Hematopoietic multipotent progenitor cell (in vitro differentiated cells): ENCODE results near the gene NYNRIN. TPM values are rescaled to one million over a fixed set of nuclear protein-coding genes. Genes with fewer than 3 reads are reported as not detected.
A peak's percentile ranks its signal among the peaks of the same experiment; 100 is the strongest.

Source experiments
- DNase-seq, 3 donors: peaks; one replicate each; pipeline ENCODE4 v3.0.0-alpha.2; 2011 to 2015; ENCODE audit warnings: low read depth in 2 of 3, low spot score in 2 of 3
- total RNA-seq: library from RNA; depleted of rRNA; stranded (reverse); fragments of >200 nt; gene quantifications from one replicate; pipeline ENCODE4 v1.2.3, GENCODE V29; 2012

NYNRIN gene
- total RNA-seq, 1 donor, result 20.2 TPM

DNA sequence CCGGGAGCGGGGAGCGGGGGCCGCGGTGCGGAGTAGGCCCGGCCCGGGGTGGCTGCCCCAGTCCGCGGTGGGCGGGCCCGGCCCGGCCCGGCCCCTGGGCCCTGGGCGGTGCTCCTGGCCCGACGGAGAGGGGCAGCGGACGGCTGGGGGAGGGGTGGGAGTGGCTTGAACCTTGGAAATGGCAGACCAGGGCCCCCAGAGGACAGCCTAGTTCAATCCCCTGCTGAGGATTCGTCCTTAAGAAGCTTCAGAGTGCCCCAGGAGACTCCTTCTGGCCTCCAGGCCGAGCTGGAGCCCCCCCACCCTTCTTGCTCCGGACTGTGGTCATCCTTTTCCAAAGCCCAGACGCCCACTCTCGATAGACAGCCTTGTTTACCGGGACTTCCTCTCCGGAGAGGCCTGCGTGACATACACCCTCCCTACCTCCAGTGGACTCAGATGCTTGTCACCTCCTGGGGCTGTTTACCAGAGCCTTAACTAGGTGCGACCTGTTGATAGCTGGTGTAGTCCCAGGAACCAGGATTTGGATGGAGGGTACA lies 31.4 kb downstream of the NYNRIN start:
- peak in 2 of 3 donors; percentile 50 to 56 for DNase-seq

GRCh38 chr14:24430682-24431568 lies 32.1 kb downstream of the NYNRIN start:
- peak in 2 of 3 donors; percentile 57 to 62 for DNase-seq

DNA sequence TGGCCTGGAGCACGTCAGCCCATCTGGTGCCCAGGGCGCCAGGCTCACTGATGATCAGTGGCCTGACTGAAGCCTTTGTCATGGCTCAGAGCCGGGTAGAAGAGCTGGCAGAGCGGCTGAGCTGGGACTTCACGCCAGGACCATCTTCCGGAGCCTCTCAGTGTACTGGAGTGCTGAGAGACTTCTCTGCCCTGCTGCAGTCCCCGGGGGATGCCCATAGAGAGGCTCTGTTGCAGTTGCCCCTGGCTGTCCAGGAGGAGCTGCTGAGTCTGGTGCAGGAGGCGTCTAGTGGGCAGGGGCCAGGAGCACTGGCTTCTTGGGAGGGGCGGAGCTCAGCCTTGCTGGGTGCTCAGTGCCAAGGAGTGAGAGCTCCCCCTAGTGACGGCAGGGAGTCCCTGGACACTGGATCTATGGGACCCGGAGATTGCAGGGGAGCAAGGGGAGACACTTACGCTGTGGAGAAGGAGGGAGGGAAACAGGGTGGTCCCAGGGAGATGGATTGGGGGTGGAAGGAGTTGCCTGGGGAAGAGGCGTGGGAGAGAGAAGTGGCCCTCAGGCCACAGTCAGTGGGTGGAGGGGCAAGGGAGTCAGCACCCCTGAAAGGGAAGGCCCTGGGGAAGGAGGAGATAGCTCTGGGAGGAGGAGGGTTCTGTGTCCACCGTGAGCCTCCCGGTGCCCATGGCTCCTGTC lies 32.9 kb downstream of the NYNRIN start:
- peak; percentile 77 to 95 (median 92) for DNase-seq

DNA sequence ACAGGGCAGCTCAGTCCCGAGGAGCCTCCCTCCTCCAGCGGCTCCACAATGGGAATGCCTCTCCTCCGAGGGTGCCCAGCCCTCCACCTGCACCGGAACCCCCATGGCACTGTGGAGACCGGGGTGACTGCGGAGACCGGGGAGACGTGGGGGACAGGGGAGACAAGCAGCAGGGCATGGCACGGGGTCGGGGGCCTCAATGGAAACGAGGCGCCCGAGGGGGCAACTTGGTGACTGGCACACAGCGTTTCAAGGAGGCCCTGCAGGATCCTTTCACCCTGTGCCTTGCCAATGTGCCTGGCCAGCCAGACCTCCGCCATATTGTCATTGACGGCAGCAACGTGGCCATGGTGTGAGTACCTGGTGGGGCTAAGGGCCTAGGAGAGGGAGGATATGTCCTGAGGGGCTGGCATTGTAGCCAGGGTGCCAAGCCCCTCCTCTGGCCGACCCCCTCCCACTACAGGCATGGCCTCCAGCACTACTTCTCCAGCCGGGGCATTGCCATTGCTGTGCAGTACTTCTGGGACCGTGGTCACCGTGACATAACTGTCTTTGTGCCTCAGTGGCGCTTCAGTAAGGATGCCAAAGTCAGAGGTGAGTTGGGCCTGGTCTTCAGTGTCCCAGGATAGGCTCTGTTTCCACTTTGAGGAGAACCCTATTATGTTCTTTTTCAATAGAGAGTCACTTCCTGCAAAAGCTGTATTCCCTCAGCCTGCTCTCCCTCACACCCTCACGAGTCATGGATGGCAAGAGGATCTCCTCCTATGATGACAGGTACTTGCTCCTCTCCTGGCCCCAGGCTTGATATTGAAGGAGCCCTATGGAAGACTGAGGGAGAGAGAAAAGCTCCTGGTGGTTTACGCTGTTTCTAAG lies 33.7 kb downstream of the NYNRIN start:
- DNase-seq, result no peak

GRCh38 chr14:24434036-24434435 lies 35.2 kb downstream of the NYNRIN start:
- no peak for DNase-seq

DNA sequence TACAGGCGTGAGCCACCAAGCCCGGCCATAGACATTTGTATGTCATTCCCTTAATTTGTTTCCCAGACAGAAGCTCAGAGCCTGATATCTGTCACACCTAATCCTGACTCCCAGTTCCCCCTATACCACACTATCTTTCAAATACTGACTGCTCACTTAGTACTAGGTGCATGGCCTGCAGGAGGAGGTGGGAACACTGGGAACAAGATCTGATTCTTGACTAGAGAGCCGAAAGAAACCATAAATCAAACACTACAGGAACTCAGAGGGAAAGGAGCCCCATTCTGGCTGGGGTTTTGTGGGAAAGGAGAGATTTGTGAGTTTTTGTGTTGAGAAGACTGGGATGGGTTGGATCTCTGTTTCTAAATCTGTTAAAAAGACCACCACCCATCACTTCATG lies 35.9 kb downstream of the NYNRIN start:
- no peak for DNase-seq

GRCh38 chr14:24435192-24435810 lies 36.5 kb downstream of the NYNRIN start:
- DNase-seq, result no peak

GRCh38 chr14:24435998-24436354 lies 37.2 kb downstream of the NYNRIN start:
- DNase-seq, result no peak

- DNase-seq, result peak in 2 of 3 donors; percentile 64 to 81
Observed at GRCh38 chr14:24436355-24437019, 37.7 kb downstream of the NYNRIN start.

- DNase-seq, result peak in 1 of 3 donors; percentile 36
Observed at GRCh38 chr14:24437020-24437735, 38.4 kb downstream of the NYNRIN start.

DNA sequence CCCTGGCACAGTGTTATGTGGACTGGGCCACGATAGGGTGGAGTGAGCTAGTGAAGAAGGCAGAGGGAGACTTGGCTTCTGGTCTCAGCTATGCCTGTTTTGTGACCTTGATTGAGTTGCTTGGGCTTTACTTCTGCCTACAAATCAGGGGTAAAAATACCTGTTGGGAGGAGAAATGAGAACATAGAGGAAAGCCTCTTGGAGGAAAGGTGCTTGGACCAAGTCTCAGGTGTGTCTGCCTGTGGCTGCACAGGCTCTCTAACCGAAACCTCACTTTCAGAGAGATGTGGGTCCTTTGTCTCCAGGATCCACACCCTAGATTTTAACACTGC lies 38.9 kb downstream of the NYNRIN start:
- DNase-seq, result no peak

DNA sequence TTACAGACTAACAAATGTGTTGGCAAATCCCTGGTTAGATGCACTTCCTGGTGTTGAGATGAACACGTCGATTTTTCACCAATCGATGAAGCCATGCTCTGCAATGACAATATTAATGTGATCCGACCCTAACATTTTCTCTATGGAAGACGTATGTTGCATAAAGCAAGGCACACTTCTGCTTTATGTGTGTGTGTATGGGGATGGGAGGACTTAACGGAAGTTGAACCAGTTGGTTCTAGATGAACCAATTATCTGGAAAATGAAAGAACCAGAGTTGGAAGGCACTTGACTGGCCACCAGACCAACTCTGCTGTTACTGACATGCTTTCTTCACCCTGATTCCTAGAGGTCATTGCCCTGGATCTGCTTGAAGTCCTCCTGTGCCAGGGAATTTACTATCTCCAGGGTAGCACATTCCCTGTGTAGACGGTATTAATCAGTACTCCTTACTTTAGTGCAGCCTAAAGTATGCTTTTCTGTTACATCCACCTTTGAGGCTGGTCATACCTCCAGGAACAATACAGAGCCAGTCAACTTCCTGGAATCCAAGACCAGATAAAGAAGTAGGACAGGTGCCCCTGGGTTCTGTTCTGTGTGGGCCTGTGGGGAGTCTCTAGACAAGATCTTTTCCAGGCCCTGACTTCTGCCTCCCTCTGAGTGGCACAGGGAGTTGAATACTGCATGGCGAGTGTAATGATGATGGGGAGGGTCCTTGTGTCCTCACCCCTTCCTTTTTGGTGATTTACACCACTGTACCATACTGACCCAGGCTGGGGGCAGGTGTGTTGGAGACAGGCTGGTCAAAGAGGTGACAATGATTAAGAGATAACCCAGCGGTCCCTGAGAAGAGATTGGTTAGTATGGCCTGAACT lies 39.7 kb downstream of the NYNRIN start:
- no peak for DNase-seq

DNA sequence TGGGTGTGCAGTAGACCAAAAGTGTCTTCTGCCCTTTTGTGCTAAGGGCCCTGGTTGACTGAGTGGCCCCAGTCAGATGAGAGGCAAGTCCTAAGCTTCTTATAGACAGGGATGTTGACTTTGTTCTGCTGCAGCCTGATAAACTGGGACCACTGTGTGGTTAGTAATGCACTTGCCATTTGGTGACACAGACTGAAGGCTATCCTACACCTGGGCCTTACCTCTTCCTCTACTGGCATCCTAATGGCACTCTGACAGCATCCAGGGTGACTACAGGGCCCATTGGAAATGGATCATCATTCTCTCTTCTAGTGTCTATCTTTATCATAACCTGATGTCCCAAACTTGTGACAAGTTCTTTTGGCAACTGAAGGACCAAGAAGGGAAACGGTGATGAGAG lies 40.5 kb downstream of the NYNRIN start:
- DNase-seq, result no peak

- DNase-seq, result no peak
Observed at GRCh38 chr14:24439830-24440605, 41.2 kb downstream of the NYNRIN start.

GRCh38 chr14:24440606-24441399 lies 42.0 kb downstream of the NYNRIN start:
- DNase-seq, result no peak

DNA sequence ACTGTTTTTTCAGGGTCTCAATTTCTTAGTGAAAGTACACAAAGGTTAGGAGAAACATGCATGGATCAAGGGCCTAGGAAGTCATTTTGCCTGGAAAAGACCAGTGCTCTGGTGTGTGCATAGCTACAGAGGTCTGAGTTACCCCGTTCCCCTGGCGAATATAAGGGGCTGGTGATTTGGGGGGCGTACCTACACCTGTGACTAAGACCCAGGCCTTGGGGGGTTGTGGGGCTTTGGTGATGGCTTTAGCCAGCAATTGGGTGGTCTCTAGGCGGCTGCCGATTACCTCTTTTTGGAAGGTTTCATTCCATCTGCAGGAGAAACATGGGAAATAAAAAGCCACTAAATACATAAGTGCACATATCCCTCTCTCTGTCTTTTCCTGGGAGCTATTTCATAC lies 42.7 kb downstream of the NYNRIN start:
- no peak for DNase-seq

DNA sequence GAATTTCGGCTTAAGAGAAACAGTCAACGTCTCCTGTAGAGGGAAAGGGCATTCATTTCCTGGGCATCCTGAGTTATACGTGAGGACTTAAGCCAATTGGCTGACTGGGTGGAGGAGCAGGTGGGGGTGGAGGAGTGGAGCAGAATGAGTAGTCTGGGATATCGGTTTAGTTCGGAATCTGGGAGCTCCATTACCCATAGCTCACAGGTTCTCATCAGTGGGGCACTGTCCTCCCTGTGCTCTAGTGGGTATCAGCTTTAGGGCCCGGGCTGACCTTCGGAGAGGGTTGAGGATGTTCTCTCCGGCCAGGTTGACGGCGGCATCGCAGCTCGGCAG lies 43.1 kb downstream of the NYNRIN start:
- no peak for DNase-seq
